Type B pancreatic cell (in vitro differentiated cells): ENCODE data around the gene WNT11. TPM values are rescaled to one million over a fixed set of nuclear protein-coding genes. Genes with fewer than 3 reads are reported as not detected.

Source experiments
- DNase-seq: peaks from one replicate; pipeline ENCODE4 v3.0.0; 2021; ENCODE audit warnings: mixed read lengths; ENCODE audit not compliant: unreplicated experiment; ENCODE audit errors: extremely low spot score
- H3K27ac Mint-ChIP-seq: 2 replicates; pipeline ENCODE4 v1.8.0; 2021; ENCODE audit warnings: mild to moderate bottlenecking, mixed read lengths
- H3K27me3 Mint-ChIP-seq: 2 replicates; pipeline ENCODE4 v1.8.0; 2021; ENCODE audit warnings: mixed read lengths
- H3K36me3 Mint-ChIP-seq: 2 replicates; pipeline ENCODE4 v1.8.0; 2021; ENCODE audit warnings: mixed read lengths
- H3K4me1 Mint-ChIP-seq: one replicate; pipeline ENCODE4 v1.8.0; 2021; ENCODE audit warnings: mixed read lengths; ENCODE audit not compliant: unreplicated experiment
- H3K4me3 Mint-ChIP-seq: 2 replicates; pipeline ENCODE4 v1.8.0; 2021; ENCODE audit warnings: mild to moderate bottlenecking, mixed read lengths
- H3K9me3 Mint-ChIP-seq: 2 replicates; pipeline ENCODE4 v1.8.0; 2021; ENCODE audit warnings: mixed read lengths
- long read RNA-seq: library from polyadenylated mRNA; unstranded; transcript quantifications from one replicate; pipeline ENCODE4 v2.0.0, GENCODE V29; 2020
- total RNA-seq: library from RNA; stranded (reverse); gene quantifications from 2 replicates; pipeline ENCODE4 v1.2.1, GENCODE V29; 2021; ENCODE audit warnings: low replicate concordance
- TF ChIP-seq, protein P1 (sequence below): fragments of 200-600 bp; sonication (generic); conservative IDR thresholded peaks from 2 replicates; pipeline ENCODE4 v1.5.0; 2021; ENCODE audit warnings: antibody characterized with exemption, mild to moderate bottlenecking

WNT11 gene
- 18.2 and 25.9 TPM in 2 replicates for total RNA-seq
- long read RNA-seq: 0 reads

DNA sequence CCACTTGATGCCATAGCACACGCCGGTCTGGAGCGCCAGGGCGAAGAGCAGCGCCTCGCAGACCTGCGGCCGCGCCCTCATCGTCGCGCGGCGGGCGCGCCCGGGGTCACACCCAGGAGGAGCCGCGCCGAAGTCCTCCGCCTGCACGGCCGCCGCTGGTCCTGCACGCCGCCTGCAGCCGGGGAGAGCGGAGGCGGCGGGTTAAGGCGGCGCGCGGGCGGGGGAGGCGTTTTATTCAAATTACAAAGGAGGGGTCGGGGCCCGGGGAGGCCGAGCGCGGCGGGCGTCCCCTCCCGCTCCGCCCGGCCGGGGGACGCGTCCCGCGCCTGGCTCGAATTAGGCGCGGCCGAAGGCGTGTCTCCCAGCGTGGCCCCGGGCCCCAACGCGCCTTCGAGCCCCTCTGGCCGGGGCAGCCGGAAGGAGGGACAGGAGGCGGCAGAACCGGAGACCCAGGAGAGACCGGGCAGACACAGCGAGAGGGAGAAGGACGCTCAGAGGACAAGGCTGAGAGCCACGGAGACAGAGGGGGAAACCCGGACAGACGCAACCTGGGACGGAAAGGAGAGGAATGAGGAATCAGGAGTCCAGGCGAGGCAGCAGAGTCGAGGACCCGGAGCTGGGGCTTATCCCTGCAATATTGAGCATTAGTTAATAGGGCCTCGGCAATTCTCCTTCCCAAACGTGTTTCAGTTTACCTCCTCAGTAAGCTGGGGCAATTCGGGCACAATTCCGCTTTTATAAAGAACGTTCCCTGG, at the start of gene WNT11:
TSS of gene WNT11 (minus strand) at position 176 of the 755 bp plus-strand sequence. CDS start at position 81, 95 bp downstream.
- DNase-seq: no peak
- H3K27me3 Mint-ChIP-seq: peaks cover 47% of the 10 kb centered on the region

DNA sequence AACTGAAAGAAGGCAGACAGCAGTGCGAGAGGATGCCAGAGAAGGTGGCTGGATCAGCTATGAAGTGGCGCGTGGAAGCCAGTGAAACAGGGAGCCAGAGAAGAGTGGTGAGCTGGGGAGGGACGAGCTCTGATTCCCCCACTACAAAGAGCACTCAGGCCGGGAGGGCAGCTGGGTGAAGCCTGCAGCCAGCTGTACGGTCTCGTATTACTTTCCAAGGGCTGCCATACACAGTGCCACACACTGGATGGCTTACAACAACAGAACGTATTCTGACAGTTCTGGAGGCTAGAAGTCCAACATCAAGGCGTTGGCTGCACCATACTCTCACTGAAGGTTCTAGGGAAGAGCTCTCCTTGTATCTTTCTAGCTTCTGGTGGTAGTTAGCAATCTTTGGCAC, 47.1 kb upstream of the WNT11 start:
- peaks cover 14% of the 10 kb centered on the region for H3K4me1 Mint-ChIP-seq
- no peak overlapping the region for H3K27ac Mint-ChIP-seq
- TF ChIP-seq, protein P1, sequence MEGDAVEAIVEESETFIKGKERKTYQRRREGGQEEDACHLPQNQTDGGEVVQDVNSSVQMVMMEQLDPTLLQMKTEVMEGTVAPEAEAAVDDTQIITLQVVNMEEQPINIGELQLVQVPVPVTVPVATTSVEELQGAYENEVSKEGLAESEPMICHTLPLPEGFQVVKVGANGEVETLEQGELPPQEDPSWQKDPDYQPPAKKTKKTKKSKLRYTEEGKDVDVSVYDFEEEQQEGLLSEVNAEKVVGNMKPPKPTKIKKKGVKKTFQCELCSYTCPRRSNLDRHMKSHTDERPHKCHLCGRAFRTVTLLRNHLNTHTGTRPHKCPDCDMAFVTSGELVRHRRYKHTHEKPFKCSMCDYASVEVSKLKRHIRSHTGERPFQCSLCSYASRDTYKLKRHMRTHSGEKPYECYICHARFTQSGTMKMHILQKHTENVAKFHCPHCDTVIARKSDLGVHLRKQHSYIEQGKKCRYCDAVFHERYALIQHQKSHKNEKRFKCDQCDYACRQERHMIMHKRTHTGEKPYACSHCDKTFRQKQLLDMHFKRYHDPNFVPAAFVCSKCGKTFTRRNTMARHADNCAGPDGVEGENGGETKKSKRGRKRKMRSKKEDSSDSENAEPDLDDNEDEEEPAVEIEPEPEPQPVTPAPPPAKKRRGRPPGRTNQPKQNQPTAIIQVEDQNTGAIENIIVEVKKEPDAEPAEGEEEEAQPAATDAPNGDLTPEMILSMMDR: no peak

More for the DNA sequence above, at the start of gene WNT11:
- Mint-ChIP-seq H3K4me3 (peak within 1 kb of the TSS; percentile 89), H3K4me1 (peaks cover 18% of the 10 kb centered on the region), H3K27ac (peak within 1 kb of the TSS; percentile 64), H3K36me3 (peaks cover 6% of the 10 kb centered on the region), H3K9me3 (no peaks in the 10 kb centered on the region)
- TF ChIP-seq, protein P1: peak; percentile 36

DNA sequence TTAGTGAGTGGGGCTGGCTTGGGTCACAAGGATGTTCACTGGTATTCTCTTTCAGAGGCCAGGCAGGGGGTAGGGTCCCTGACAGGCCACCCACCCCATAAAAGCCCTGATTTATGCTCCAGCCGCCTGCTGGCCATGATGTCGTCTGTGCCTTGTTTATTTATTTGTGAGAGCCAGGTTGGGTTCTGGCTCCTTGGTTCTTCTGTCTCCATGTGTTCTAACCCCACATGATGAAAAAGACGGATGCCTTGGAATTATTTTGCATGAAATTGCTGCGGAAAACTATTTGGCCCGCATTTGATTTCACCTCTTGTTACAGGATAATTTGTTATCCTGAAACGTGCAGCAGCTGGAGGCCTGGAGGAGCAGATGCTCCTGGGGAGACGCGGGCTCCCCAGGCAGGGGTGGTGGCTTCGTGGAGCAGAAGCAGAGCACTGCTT, 46.3 kb upstream of the WNT11 start:
- TF ChIP-seq, protein P1: peak; percentile 26

More for the DNA sequence above, 47.1 kb upstream of the WNT11 start:
- Mint-ChIP-seq H3K36me3 (no peaks in the 10 kb centered on the region), H3K9me3 (no peaks in the 10 kb centered on the region), H3K4me3 (no peak overlapping the region), H3K27me3 (peaks cover 11% of the 10 kb centered on the region)
- DNase-seq: no peak

DNA sequence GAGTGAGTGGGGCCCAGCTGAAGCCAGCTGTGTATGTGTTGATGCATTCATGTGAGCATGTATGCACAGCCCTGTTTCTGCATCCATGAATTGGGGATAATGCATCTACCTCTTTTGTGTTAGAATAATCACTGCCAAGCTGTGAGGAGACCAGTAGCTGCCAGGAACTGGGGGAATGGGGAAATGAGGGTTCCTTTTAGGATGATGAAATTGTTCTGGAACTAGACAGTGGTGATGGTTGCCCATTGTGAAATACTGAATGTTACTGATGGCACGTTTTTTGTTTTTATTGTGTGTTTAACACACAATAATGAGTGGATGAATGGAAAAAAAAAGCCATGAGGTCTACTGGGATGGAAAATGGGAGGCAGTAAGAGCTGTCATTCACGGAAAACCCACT, 45.3 kb upstream of the WNT11 start:
- no peaks in the 10 kb centered on the region for H3K9me3 Mint-ChIP-seq
- DNase-seq: no peak
- H3K27ac Mint-ChIP-seq: no peak overlapping the region
- no peaks in the 10 kb centered on the region for H3K36me3 Mint-ChIP-seq
- TF ChIP-seq, protein P1: no peak
- peaks cover 7% of the 10 kb centered on the region for H3K27me3 Mint-ChIP-seq
- no peak overlapping the region for H3K4me3 Mint-ChIP-seq
- H3K4me1 Mint-ChIP-seq: peaks cover 9% of the 10 kb centered on the region

More for the DNA sequence above, 46.3 kb upstream of the WNT11 start:
- DNase-seq: no peak
- H3K27me3 Mint-ChIP-seq: peaks cover 11% of the 10 kb centered on the region
- H3K27ac Mint-ChIP-seq: no peak overlapping the region
- H3K9me3 Mint-ChIP-seq: no peaks in the 10 kb centered on the region
- peaks cover 13% of the 10 kb centered on the region for H3K4me1 Mint-ChIP-seq
- no peak overlapping the region for H3K4me3 Mint-ChIP-seq
- H3K36me3 Mint-ChIP-seq: no peaks in the 10 kb centered on the region

DNA sequence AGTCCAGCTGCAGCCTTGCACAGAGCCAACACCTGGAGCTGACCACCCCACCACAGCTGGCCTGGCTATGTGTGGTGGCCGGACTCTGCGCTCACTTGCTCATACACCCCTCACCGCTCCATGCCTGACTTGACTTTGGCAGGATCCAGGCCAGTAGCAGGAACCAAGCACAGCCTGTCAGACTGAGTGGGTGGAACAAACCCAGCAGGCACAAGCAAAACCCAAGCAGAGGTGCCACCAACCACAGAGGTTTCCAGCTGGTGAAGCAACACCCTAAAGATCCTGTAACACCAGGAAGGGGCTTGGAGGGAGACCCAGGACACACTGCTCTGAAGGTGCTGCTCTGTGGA, 44.9 kb upstream of the WNT11 start:
- no peak for DNase-seq
- no peak overlapping the region for H3K27ac Mint-ChIP-seq
- peaks cover 7% of the 10 kb centered on the region for H3K27me3 Mint-ChIP-seq
- H3K9me3 Mint-ChIP-seq: no peaks in the 10 kb centered on the region
- TF ChIP-seq, protein P1: no peak
- peaks cover 9% of the 10 kb centered on the region for H3K4me1 Mint-ChIP-seq
- no peak overlapping the region for H3K4me3 Mint-ChIP-seq
- H3K36me3 Mint-ChIP-seq: no peaks in the 10 kb centered on the region
